HCT116 (cell line): ENCODE results near the gene FARP1. TPM values are rescaled to one million over a fixed set of nuclear protein-coding genes. Genes with fewer than 3 reads are reported as not detected.

ENCODE experiments used
- ATAC-seq: fragments of 200-7000 bp; cut with Tn5 transposase; 2 replicates; pipeline ENCODE4 v1.9.1; 2020; ENCODE audit warnings: mild to moderate bottlenecking, moderate library complexity
- BruUV-seq: library from RNA; stranded (reverse); fragments of 400-500 nt; replicated peaks from 2 replicates; lab custom pipeline; 2021; lab: Mats Ljungman, UMichigan
- CTCF ChIA-PET: fragments of 300-600 bp; sonication (Branson Sonifier 250); formaldehyde crosslinking; loops from one replicate; lab custom pipeline; 2021; ENCODE audit warnings: antibody characterized with exemption; lab: Charles Lee
- POLR2A ChIA-PET: fragments of 300-600, 350-600 bp; sonication (Branson Sonifier 250); formaldehyde crosslinking; loops from one replicate; lab custom pipeline; 2021; ENCODE audit warnings: antibody characterized with exemption; lab: Charles Lee
- RAD21 ChIA-PET, 2 experiments: fragments of 300-600 bp; sonication (Branson Sonifier 250); formaldehyde crosslinking; loops; one replicate each; lab custom pipeline; 2023; ENCODE audit warnings: low total read pairs in 2 of 2; ENCODE audit not compliant: uncharacterized antibody in 2 of 2, unreplicated experiment in 2 of 2, low non-redundant PET in 1 of 2; lab: Charles Lee
- DNase-seq: peaks from one replicate; pipeline ENCODE4 v3.0.0-alpha.2; 2010; ENCODE audit warnings: low read depth, low spot score
- H2AFZ ChIP-seq: fragments of 200-600 bp; shearing (Covaris generic), sonication (generic); 2 replicates; pipeline ENCODE4 v1.6.1; 2017; ENCODE audit warnings: low read depth, mixed run types, mixed read lengths, antibody characterized with exemption, low read length; ENCODE audit not compliant: poor library complexity, severe bottlenecking
- H3K27ac ChIP-seq: 2 replicates; pipeline ENCODE4 v1.5.1; 2012; ENCODE audit warnings: low read depth, low read length
- H3K27me3 ChIP-seq: fragments of 200-600 bp; sonication (generic); 2 replicates; pipeline ENCODE4 v1.6.1; 2016; ENCODE audit warnings: mixed run types, low read length, mixed read lengths; ENCODE audit not compliant: insufficient read depth
- H3K36me3 ChIP-seq, 2 experiments: fragments of 200-500 bp in 1 of 2; fragments of 200-600 bp in 1 of 2; sonication (Bioruptor generic) in 1 of 2; sonication (generic) in 1 of 2; 2 replicates each; pipeline versions ENCODE4 v1.5.1 to v1.6.1; 2014 to 2016; ENCODE audit warnings: low read length in 2 of 2, inconsistent platforms in 1 of 2, mixed read lengths in 1 of 2, mixed run types in 1 of 2; ENCODE audit not compliant: insufficient read depth in 2 of 2, control insufficient read depth in 1 of 2
- H3K4me1 ChIP-seq, 2 experiments: fragments of 200-600 bp in 1 of 2; sonication (generic) in 1 of 2; 2 replicates each; pipeline versions ENCODE4 v1.5.1 to v1.6.1; 2012 to 2017; ENCODE audit warnings: low read length in 2 of 2, inconsistent platforms in 1 of 2, mild to moderate bottlenecking in 1 of 2, mixed read lengths in 1 of 2, mixed run types in 1 of 2, moderate library complexity in 1 of 2; ENCODE audit not compliant: insufficient read depth in 2 of 2, control insufficient read depth in 1 of 2
- H3K4me2 ChIP-seq: fragments of 200-600 bp; sonication (generic); 2 replicates; pipeline ENCODE4 v1.6.1; 2017; ENCODE audit warnings: mixed run types, low read length, mixed read lengths
- H3K4me3 ChIP-seq, 2 experiments: fragments of 200-600 bp in 1 of 2; sonication (generic) in 1 of 2; replicated peaks in 1 of 2; 2 replicates each; pipeline ENCODE4 v1.5.1; 2011 to 2016; ENCODE audit warnings: low read length in 2 of 2, control low read depth in 1 of 2, low read depth in 1 of 2, mild to moderate bottlenecking in 1 of 2, mixed read lengths in 1 of 2, mixed run types in 1 of 2
- H3K79me2 ChIP-seq: fragments of 200-600 bp; sonication (generic); 2 replicates; pipeline ENCODE4 v1.6.1; 2017; ENCODE audit warnings: mild to moderate bottlenecking, mixed run types, low read length, moderate library complexity, mixed read lengths; ENCODE audit not compliant: insufficient read depth
- H3K9ac ChIP-seq: fragments of 200-600 bp; sonication (generic); 2 replicates; pipeline ENCODE4 v1.6.1; 2016; ENCODE audit warnings: low read length, mixed read lengths
- H3K9me2 ChIP-seq: fragments of 200-600 bp; sonication (generic), shearing (Covaris generic); 2 replicates; pipeline ENCODE4 v1.6.1; 2017; ENCODE audit warnings: mixed run types, mild to moderate bottlenecking, moderate library complexity; ENCODE audit not compliant: insufficient read depth
- H3K9me3 ChIP-seq, 2 experiments: fragments of 200-500 bp in 1 of 2; fragments of 200-600 bp in 1 of 2; sonication (Bioruptor generic) in 1 of 2; sonication (generic) in 1 of 2; 2 replicates each; pipeline ENCODE4 v1.6.1; 2014 to 2017; ENCODE audit warnings: low read length in 2 of 2, mixed read lengths in 2 of 2, inconsistent platforms in 1 of 2, low read depth in 1 of 2, mild to moderate bottlenecking in 1 of 2, mixed run types in 1 of 2, moderate library complexity in 1 of 2; ENCODE audit not compliant: control insufficient read depth in 1 of 2, insufficient read depth in 1 of 2
- H4K20me1 ChIP-seq: fragments of 200-600 bp; sonication (generic), shearing (Covaris generic); 2 replicates; pipeline ENCODE4 v1.6.1; 2017; ENCODE audit warnings: mixed run types, mild to moderate bottlenecking, moderate library complexity; ENCODE audit not compliant: insufficient read depth
- ATF3 ChIP-seq: IDR thresholded peaks from 2 replicates; pipeline ENCODE4 v1.6.1; 2012
- CEBPB ChIP-seq: IDR thresholded peaks from 2 replicates; pipeline ENCODE4 v1.6.1; 2012; ENCODE audit warnings: low read depth
- CTCF ChIP-seq, 3 experiments: fragments of 200-600 bp in 1 of 3; sonication (generic) in 1 of 3; IDR thresholded peaks in 2 of 3; conservative IDR thresholded peaks in 1 of 3; 2 replicates each; pipeline ENCODE4 v1.5.1; 2012 to 2017; ENCODE audit warnings: low read depth in 2 of 3, low read length in 2 of 3, antibody characterized with exemption in 1 of 3, borderline replicate concordance in 1 of 3, control low read depth in 1 of 3, mild to moderate bottlenecking in 1 of 3, mixed read lengths in 1 of 3, mixed run types in 1 of 3, moderate library complexity in 1 of 3; ENCODE audit not compliant: insufficient read depth in 1 of 3
- EGR1 ChIP-seq: IDR thresholded peaks from 2 replicates; pipeline ENCODE4 v1.6.1; 2012; ENCODE audit warnings: low read depth
- FOSL1 ChIP-seq: IDR thresholded peaks from 2 replicates; pipeline ENCODE4 v1.6.1; 2012; ENCODE audit warnings: low read depth
- MAX ChIP-seq: IDR thresholded peaks from 2 replicates; pipeline ENCODE4 v1.6.1; 2012
- RAD21 ChIP-seq: IDR thresholded peaks from 2 replicates; pipeline ENCODE4 v1.6.1; 2012; ENCODE audit warnings: low read depth, mild to moderate bottlenecking
- SP1 ChIP-seq: IDR thresholded peaks from 2 replicates; pipeline ENCODE4 v1.6.1; 2012; ENCODE audit warnings: low read depth
- SRF ChIP-seq: IDR thresholded peaks from 2 replicates; pipeline ENCODE4 v1.6.1; 2012; ENCODE audit warnings: low read depth
- ZNF274 ChIP-seq: fragments of 200-500 bp; sonication (Bioruptor generic); IDR thresholded peaks from 2 replicates; pipeline ENCODE4 v1.6.1; 2014; ENCODE audit warnings: mild to moderate bottlenecking, low read depth, low read length, inconsistent platforms
- intact Hi-C: fragments of 100-400 bp; cut with micrococcal nuclease; formaldehyde crosslinking; loops from 2 replicates; pipeline ENCODE4 v1.10.0; 2022
- microRNA-seq: library from miRNA; unstranded; fragments of <30 nt; microRNA quantifications from one replicate; pipeline ENCODE4, GENCODE V29; 2016; ENCODE audit warnings: borderline number of aligned reads
- total RNA-seq: library from RNA; stranded (reverse); gene quantifications from one replicate; pipeline ENCODE4 v1.2.1, GENCODE V29; 2021; ENCODE audit not compliant: unreplicated experiment

Gene FARP1
- total RNA-seq, 1 experiment from 2014 or later, result 30.5 TPM

GRCh38 chr13:98504371-98504963 lies 361.6 kb downstream of the FARP1 start:
- H3K9me3 ChIP-seq, result no peaks in the 10 kb centered on the region
- no TSS peak for BruUV-seq
- H3K27ac ChIP-seq, result no peak overlapping the region
- no peaks in the 10 kb centered on the region for H3K9me2 ChIP-seq
- H3K4me3 ChIP-seq, result no peak overlapping the region
- H4K20me1 ChIP-seq, result peaks cover 5% of the 10 kb centered on the region; the same call in 1 of the 2 replicates
- no peak for ATAC-seq
- peaks cover 31 to 32% of the 10 kb centered on the region in 2 experiments for H3K4me1 ChIP-seq
- H3K79me2 ChIP-seq, result peaks cover 100% of the 10 kb centered on the region
- CTCF ChIA-PET, result no interaction called here
- RAD21 ChIA-PET, result no interaction called here
- no peaks in the 10 kb centered on the region for H3K36me3 ChIP-seq
- TF ChIP-seq FOSL1 (no peak), CEBPB (no peak), ZNF274 (no peak), MAX (no peak), CTCF (IDR thresholded peaks at IDR 0.05 in 2 of 3, conservative IDR thresholded peaks at IDR 0.05 in 1 of 3; ENCODE audit: borderline replicate concordance in 1 of 3, insufficient read depth in 1 of 3, low read depth in 2 of 3, low read length in 2 of 3) (no peak), ATF3 (no peak), SP1 (no peak), RAD21 (no peak), SRF (no peak), EGR1 (no peak)
- POLR2A ChIA-PET, result interaction anchor here (1.1 kb wide), 1 partner anchor 19 kb away, joined by 3 read pairs; no protein-coding TSS in a partner anchor
- H2AFZ ChIP-seq, result no peak overlapping the region
- H3K27me3 ChIP-seq, result no peaks in the 10 kb centered on the region
- DNase-seq, result no peak
- H3K9ac ChIP-seq, result no peak overlapping the region
- intact Hi-C loops, result no loop called here
- no peak overlapping the region for H3K4me2 ChIP-seq

Small RNA genes lying within 50 kb of the gene (microRNA-seq; reads per million reads assigned to microRNA genes)
- 1.2 reads per million for gene MIR3170

Other genes starting within 250 kb of the FARP1 start
- gene IPO5, start 189.4 kb upstream of the FARP1 start, total RNA-seq, result 237 TPM
- gene RNF113B, start 34.2 kb downstream of the FARP1 start, total RNA-seq, result not detected